T47D (cell line): ENCODE results near the gene PNKP.

Experiments
- DNase-seq, 2 experiments: peaks; one replicate each; pipeline versions ENCODE4 v3.0.0 to v3.0.0-alpha.2; 2011 to 2012; ENCODE audit warnings: low read depth in 1 of 2, low spot score in 1 of 2
- JUND ChIP-seq: IDR thresholded peaks from 2 replicates; pipeline ENCODE4 v1.6.1; 2012; ENCODE audit warnings: low read depth
- in situ Hi-C: cut with HindIII; loops from 2 replicates; pipeline ENCODE4 v1.10.0; 2016; ENCODE audit warnings: low sequenced_read_pairs, low pct_unique_long_range_greater_than_20kb

Gene PNKP

GRCh38 chr19:49896863-49897621, 29.7 kb upstream of the PNKP start, which contains the start of gene IL4I1:
IL4I1 (minus strand) TSS chr19:49896887; CDS start chr19:49896160, 727 bp downstream.
- in situ Hi-C loops = no loop called here
- no peak for TF ChIP-seq JUND
- DNase-seq = no peak

- in situ Hi-C loops = no loop called here
- DNase-seq = no peak
- TF ChIP-seq JUND = no peak
These were observed 28.4 kb upstream of the PNKP start for GRCh38 chr19:49895566-49896297.

GRCh38 chr19:49894879-49895565, 27.6 kb upstream of the PNKP start:
- in situ Hi-C loops = no loop called here
- TF ChIP-seq JUND = no peak
- no peak for DNase-seq

- DNase-seq = no peak
- in situ Hi-C loops = no loop called here
- TF ChIP-seq JUND = no peak
These were observed 26.8 kb upstream of the PNKP start for GRCh38 chr19:49894011-49894664.

GRCh38 chr19:49892716-49893115, 25.3 kb upstream of the PNKP start:
- no peak for DNase-seq
- no peak for TF ChIP-seq JUND
- in situ Hi-C loops = no loop called here

- in situ Hi-C loops = no loop called here
These were observed 24.0 kb upstream of the PNKP start for GRCh38 chr19:49891393-49891792.

GRCh38 chr19:49890349-49891311, 23.3 kb upstream of the PNKP start:
- no peak for DNase-seq

More at GRCh38 chr19:49891393-49891792, 24.0 kb upstream of the PNKP start:
- TF ChIP-seq JUND = no peak
- no peak for DNase-seq

GRCh38 chr19:49889687-49890348, 22.4 kb upstream of the PNKP start:
- in situ Hi-C loops = no loop called here
- TF ChIP-seq JUND = no peak
- DNase-seq = no peak

More at GRCh38 chr19:49890349-49891311, 23.3 kb upstream of the PNKP start:
- in situ Hi-C loops = no loop called here
- TF ChIP-seq JUND = no peak

GRCh38 chr19:49889038-49889686, 21.8 kb upstream of the PNKP start:
- no peak for DNase-seq
- TF ChIP-seq JUND = no peak
- in situ Hi-C loops = no loop called here

- DNase-seq = no peak
- no peak for TF ChIP-seq JUND
- in situ Hi-C loops = no loop called here
These were observed 21.1 kb upstream of the PNKP start for GRCh38 chr19:49888510-49888824.
